Smooth muscle cell (in vitro differentiated cells): ENCODE results near the gene NR6A1. TPM values are rescaled to one million over a fixed set of nuclear protein-coding genes. Genes with fewer than 3 reads are reported as not detected.
A peak's percentile ranks its signal among the peaks of the same experiment; 100 is the strongest.

Experiments used
- DNase-seq: peaks from one replicate; lab custom pipeline; 2025; ENCODE audit not compliant: unreplicated experiment; lab: John Stamatoyannopoulos, UW
- H2AFZ ChIP-seq: fragments of 200-600 bp; sonication (generic); 2 replicates; pipeline ENCODE4 v1.6.0; 2016; ENCODE audit warnings: antibody characterized with exemption, low read depth, mild to moderate bottlenecking
- H3F3A ChIP-seq: fragments of 200-600 bp; sonication (generic); 2 replicates; pipeline ENCODE4 v1.6.0; 2017; ENCODE audit warnings: antibody characterized with exemption, low read depth
- H3K27ac ChIP-seq: fragments of 200-600 bp; sonication (generic); 2 replicates; pipeline ENCODE4 v1.5.1; 2016; ENCODE audit warnings: low read depth, mild to moderate bottlenecking
- H3K27me3 ChIP-seq: fragments of 200-600 bp; sonication (generic); 2 replicates; pipeline ENCODE4 v1.6.1; 2016; ENCODE audit warnings: low read depth, mild to moderate bottlenecking
- H3K36me3 ChIP-seq: fragments of 200-600 bp; sonication (generic); 2 replicates; pipeline ENCODE4 v1.5.1; 2016; ENCODE audit warnings: low read depth
- H3K4me1 ChIP-seq: fragments of 200-600 bp; sonication (generic); 2 replicates; pipeline ENCODE4 v1.5.1; 2016; ENCODE audit warnings: low read depth
- H3K4me2 ChIP-seq: fragments of 200-600 bp; sonication (generic); 2 replicates; pipeline ENCODE4 v1.6.0; 2016; ENCODE audit warnings: mild to moderate bottlenecking
- H3K4me3 ChIP-seq: fragments of 200-600 bp; sonication (generic); 2 replicates; pipeline ENCODE4 v1.5.1; 2016; ENCODE audit warnings: mild to moderate bottlenecking
- H3K79me2 ChIP-seq: fragments of 200-600 bp; sonication (generic); 2 replicates; pipeline ENCODE4 v1.6.0; 2016; ENCODE audit warnings: low read depth, mild to moderate bottlenecking
- H3K9ac ChIP-seq: fragments of 200-600 bp; sonication (generic); 2 replicates; pipeline ENCODE4 v1.6.0; 2016; ENCODE audit warnings: low read depth
- H3K9me3 ChIP-seq: fragments of 200-600 bp; sonication (generic); replicated peaks from 2 replicates; pipeline ENCODE4 v1.5.1; 2016; ENCODE audit warnings: low read depth
- H4K20me1 ChIP-seq: fragments of 200-600 bp; sonication (generic); 2 replicates; pipeline ENCODE4 v1.6.0; 2016; ENCODE audit warnings: low read depth
- CTCF ChIP-seq: fragments of 200-600 bp; sonication (generic); IDR thresholded peaks from 2 replicates; pipeline ENCODE4 v1.5.1; 2017; ENCODE audit warnings: borderline replicate concordance, mild to moderate bottlenecking, antibody characterized with exemption; ENCODE audit not compliant: insufficient read depth, poor library complexity, severe bottlenecking
- WGBS: methylation state at CpG from one replicate; pipeline ENCODE4 v1.1.7; 2016; ENCODE audit warnings: low lambda C conversion rate; 5-methylcytosine and 5-hydroxymethylcytosine counted together
- polyA plus RNA-seq: library from polyadenylated mRNA; unstranded; fragments of >200 nt; fragmentation: Nextera tagmentation; extraction: Ambion mirVana; gene quantifications from 2 replicates; pipeline ENCODE4 v1.2.1, GENCODE V29; 2016
- total RNA-seq: library from RNA; depleted of rRNA; stranded (reverse); fragments of >200 nt; gene quantifications from 2 replicates; pipeline ENCODE4 v1.2.3, GENCODE V29; 2014

The NR6A1 gene
- total and polyA plus RNA-seq, 2 experiments from 2014 or later, result 0.17 to 0.31 TPM

- no peak for TF ChIP-seq CTCF
Observed at GRCh38 chr9:124557895-124558294, 213.2 kb downstream of the NR6A1 start.

GRCh38 chr9:124555043-124555442 is 216.1 kb downstream of the NR6A1 start:
- Histone ChIP-seq H3K27ac (no peak overlapping the region), H3K4me3 (no peak overlapping the region), H3K36me3 (no peaks in the 10 kb centered on the region), H3K27me3 (no peaks in the 10 kb centered on the region), H3F3A (no peaks in the 10 kb centered on the region), H3K4me1 (no peaks in the 10 kb centered on the region), H3K9ac (no peak overlapping the region), H2AFZ (no peak overlapping the region), H3K4me2 (no peak overlapping the region), H3K79me2 (no peaks in the 10 kb centered on the region), H4K20me1 (no peaks in the 10 kb centered on the region), H3K9me3 (no peaks in the 10 kb centered on the region)
- TF ChIP-seq CTCF, result no peak
- no peak for DNase-seq
- WGBS, result 64% methylated on average over 3 of the region's 3 CpGs

More at GRCh38 chr9:124557895-124558294, 213.2 kb downstream of the NR6A1 start:
- Histone ChIP-seq H3K9ac (no peak overlapping the region), H3K9me3 (no peaks in the 10 kb centered on the region), H3K27ac (no peak overlapping the region), H3K36me3 (no peaks in the 10 kb centered on the region), H3K4me1 (peaks cover 4% of the 10 kb centered on the region), H3F3A (no peaks in the 10 kb centered on the region), H2AFZ (no peak overlapping the region), H4K20me1 (no peaks in the 10 kb centered on the region), H3K4me2 (no peak overlapping the region), H3K79me2 (no peaks in the 10 kb centered on the region), H3K27me3 (no peaks in the 10 kb centered on the region), H3K4me3 (no peak overlapping the region)
- 90% methylated on average over 3 of the region's 3 CpGs for WGBS
- no peak for DNase-seq

- no peak for TF ChIP-seq CTCF
- no peaks in the 10 kb centered on the region for H4K20me1 ChIP-seq
- WGBS, result 25% methylated on average over 3 of the region's 3 CpGs
- no peaks in the 10 kb centered on the region for H3K4me1 ChIP-seq
- H3K9me3 ChIP-seq, result no peaks in the 10 kb centered on the region
- no peak overlapping the region for H3K27ac ChIP-seq
- no peak overlapping the region for H3K9ac ChIP-seq
- no peak for DNase-seq
- no peak overlapping the region for H3K4me3 ChIP-seq
- H2AFZ ChIP-seq, result no peak overlapping the region
- no peak overlapping the region for H3K4me2 ChIP-seq
- H3K79me2 ChIP-seq, result no peaks in the 10 kb centered on the region
- H3K27me3 ChIP-seq, result no peaks in the 10 kb centered on the region
- H3F3A ChIP-seq, result no peaks in the 10 kb centered on the region
- no peaks in the 10 kb centered on the region for H3K36me3 ChIP-seq
Observed at GRCh38 chr9:124553738-124554137, 217.4 kb downstream of the NR6A1 start.

GRCh38 chr9:124552273-124552605 is 218.9 kb downstream of the NR6A1 start:
- Histone ChIP-seq H4K20me1 (no peaks in the 10 kb centered on the region), H3K4me1 (no peaks in the 10 kb centered on the region), H3K79me2 (no peaks in the 10 kb centered on the region), H3K9me3 (no peaks in the 10 kb centered on the region), H3K4me2 (peak overlapping the region; percentile 56), H3K36me3 (no peaks in the 10 kb centered on the region), H3K27ac (peak overlapping the region; percentile 70), H3K4me3 (no peak overlapping the region), H2AFZ (no peak overlapping the region), H3F3A (no peaks in the 10 kb centered on the region), H3K27me3 (no peaks in the 10 kb centered on the region), H3K9ac (peak overlapping the region; percentile 28)
- 96% methylated on average over 2 of the region's 2 CpGs for WGBS
- no peak for DNase-seq
- no peak for TF ChIP-seq CTCF
